ENCODE data around the gene PHPT1. TPM values are rescaled to one million over a fixed set of nuclear protein-coding genes. Genes with fewer than 3 reads are reported as not detected.

Gene PHPT1
- total RNA-seq, 1 donor from 2014 or later: 74.4 TPM

DNA sequence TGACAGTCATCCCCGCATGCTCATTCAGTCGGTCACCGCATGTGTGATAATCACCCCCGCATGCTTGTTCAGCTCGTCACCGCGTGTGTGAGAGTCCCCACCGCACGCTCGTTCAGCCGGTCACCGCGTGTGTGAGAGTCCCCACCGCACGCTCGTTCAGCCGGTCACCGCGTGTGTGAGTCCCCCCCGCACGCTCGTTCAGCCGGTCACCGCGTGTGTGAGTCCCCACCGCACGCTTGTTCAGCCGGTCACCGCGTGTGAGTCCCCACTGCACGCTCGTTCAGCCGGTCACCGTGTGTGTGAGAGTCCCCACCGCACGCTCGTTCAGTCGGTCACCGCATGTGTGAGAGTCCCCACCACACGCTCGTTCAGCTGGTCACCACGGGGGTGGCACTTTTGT is 40.6 kb downstream of the PHPT1 start:
- ATAC-seq: no peak

DNA sequence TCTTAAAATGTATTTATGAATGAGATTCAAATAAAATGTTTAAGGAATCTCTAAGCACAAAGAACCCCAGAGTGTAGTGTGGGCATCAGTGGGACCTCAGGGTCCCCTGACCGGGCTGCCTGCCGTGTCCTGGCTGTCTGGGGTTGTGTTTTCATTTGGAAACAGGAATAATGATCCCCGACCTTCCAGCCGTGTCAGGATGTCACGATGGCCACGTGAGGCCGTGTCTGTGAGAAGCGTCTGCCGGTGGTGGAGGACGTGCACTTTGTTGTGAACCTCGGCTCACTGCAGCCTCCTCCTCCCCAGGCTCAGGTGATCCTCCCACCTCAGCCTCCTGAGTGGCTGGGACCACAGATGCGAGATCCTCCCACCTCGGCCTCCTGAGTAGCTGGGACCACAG is 41.5 kb downstream of the PHPT1 start:
- ATAC-seq: no peak

DNA sequence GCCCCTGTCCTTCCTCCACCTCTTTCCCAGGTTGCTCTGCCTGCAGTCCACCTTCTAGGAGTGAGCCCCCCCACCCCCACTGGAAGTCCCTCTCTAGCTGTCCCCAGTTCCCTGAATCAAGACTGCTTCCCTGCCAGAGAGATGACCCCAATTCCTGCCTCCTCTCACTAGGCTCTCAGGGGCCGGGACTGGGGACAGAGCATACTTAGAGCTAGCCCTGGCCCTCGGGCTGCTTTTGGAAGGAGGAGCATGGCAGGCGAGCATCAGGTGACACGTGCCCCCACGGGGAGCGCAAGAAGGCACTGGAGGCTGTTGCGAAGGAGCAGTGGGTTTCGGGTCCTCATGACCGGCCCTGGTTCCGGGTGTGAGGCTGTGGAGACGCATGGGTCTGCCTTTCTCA is 46.8 kb downstream of the PHPT1 start:
- ATAC-seq: no peak

DNA sequence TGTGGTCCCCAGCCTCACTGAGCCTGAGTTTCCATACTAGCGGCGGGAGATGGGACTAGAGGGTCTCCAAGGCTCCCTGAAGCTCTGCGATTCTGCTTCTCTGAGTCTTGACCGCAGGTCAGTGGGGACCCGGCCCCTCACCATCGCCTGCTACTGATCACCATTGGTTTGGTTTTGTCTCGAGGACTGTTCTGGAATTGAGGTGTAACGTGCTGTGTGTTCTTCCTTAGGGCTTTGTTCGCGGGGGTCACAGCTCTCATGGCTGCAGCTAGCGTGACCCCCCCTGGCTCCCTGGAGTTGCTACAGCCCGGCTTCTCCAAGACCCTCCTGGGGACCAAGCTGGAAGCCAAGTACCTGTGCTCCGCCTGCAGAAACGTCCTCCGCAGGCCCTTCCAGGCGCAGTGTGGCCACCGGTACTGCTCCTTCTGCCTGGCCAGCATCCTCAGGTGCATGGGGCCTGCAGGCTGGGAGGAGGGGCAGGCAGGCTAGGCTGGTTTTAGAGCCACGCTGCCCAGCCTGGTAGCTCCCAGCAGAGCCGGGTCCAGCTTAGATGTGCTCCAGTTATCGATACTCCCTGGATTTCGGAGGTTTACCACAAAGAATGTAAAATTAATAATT is 49.4 kb downstream of the PHPT1 start:
- no peak for ATAC-seq

DNA sequence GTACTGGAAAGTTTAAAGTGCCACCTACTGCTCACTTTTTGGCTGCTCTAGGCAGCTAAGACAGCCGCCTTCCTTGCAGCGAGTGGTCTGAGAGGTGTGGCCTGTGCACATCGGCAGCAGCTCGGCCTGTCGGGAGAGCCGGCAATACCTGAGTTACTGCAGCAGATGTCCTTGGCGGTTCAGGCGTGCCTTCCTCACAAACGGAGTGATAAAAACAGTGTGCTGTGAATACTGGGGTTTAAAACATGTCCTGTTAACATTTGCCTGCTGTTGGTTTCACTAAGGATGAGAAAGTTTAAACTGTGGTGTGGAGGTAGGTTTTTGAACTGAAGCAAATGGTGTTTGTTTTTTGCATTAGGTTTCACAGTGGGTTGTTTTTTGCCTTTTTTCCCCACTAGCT is 50.0 kb downstream of the PHPT1 start:
- no peak for ATAC-seq

DNA sequence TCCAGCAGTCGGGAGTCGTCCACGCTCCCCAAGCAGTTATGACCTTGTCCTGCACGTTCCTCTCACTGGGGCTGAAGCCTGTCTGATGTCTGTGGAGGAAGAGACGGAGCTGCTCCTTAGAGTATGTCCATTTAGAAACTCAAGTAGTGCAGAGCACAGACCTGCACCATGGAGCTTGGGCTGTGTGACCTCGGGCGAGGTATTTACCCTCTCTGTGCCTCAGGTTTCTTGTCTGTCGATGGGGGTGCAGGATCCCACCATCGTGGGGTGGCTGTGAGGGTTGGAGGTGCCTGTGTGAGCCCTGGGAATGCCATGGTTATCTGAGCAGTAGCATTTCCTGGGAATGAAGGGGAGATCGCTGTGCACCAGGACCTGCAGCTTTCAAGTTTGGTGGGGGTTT is 51.3 kb downstream of the PHPT1 start:
- ATAC-seq: no peak

Other genes with a start within 250 kb of the PHPT1 start
- 13.0 TPM for gene EGFL7, start 186.5 kb upstream of the PHPT1 start, total RNA-seq
- gene AGPAT2, start 162.0 kb upstream of the PHPT1 start, total RNA-seq: 91.7 TPM
- gene DIPK1B, start 136.8 kb upstream of the PHPT1 start, total RNA-seq: 0.76 TPM
- gene LCN10, start 106.5 kb upstream of the PHPT1 start, total RNA-seq: 1.3 TPM
- gene LCN6, start 100.9 kb upstream of the PHPT1 start, total RNA-seq: 3.8 TPM
- gene LCN8, start 91.2 kb upstream of the PHPT1 start, total RNA-seq: not detected
- not detected for gene LCN15, start 84.9 kb upstream of the PHPT1 start, total RNA-seq
- gene TMEM141, start 58.1 kb upstream of the PHPT1 start, total RNA-seq: 102 TPM
- not detected for gene CCDC183, start 53.1 kb upstream of the PHPT1 start, total RNA-seq
- gene RABL6, start 41.5 kb upstream of the PHPT1 start, total RNA-seq: 52.6 TPM
- gene AJM1, start 6.9 kb upstream of the PHPT1 start, total RNA-seq: 1.1 TPM
- 1.3 TPM for gene MAMDC4, start 2.9 kb downstream of the PHPT1 start, total RNA-seq
- 296 TPM for gene EDF1, start 16.9 kb downstream of the PHPT1 start, total RNA-seq
- 11.1 TPM for gene TRAF2, start 37.1 kb downstream of the PHPT1 start, total RNA-seq
- gene FBXW5, start 95.3 kb downstream of the PHPT1 start, total RNA-seq: 71.9 TPM
- not detected for gene C8G, start 95.8 kb downstream of the PHPT1 start, total RNA-seq
- gene LCN12, start 102.9 kb downstream of the PHPT1 start, total RNA-seq: 0.80 TPM
- gene PTGDS, start 128.1 kb downstream of the PHPT1 start, total RNA-seq: 18.4 TPM
- 0.20 TPM for gene LCNL1, start 133.6 kb downstream of the PHPT1 start, total RNA-seq
- gene PAXX, start 143.0 kb downstream of the PHPT1 start, total RNA-seq: 33.1 TPM
- gene CLIC3, start 147.2 kb downstream of the PHPT1 start, total RNA-seq: 154 TPM
- gene ABCA2, start 178.8 kb downstream of the PHPT1 start, total RNA-seq: 2.0 TPM
- gene FUT7, start 182.7 kb downstream of the PHPT1 start, total RNA-seq: 0.12 TPM
- gene NPDC1, start 196.8 kb downstream of the PHPT1 start, total RNA-seq: 26.6 TPM
- 2.9 TPM for gene ENTPD2, start 204.7 kb downstream of the PHPT1 start, total RNA-seq
- gene SAPCD2, start 221.1 kb downstream of the PHPT1 start, total RNA-seq: 13.8 TPM
- 4.9 TPM for gene UAP1L1, start 228.1 kb downstream of the PHPT1 start, total RNA-seq
- gene MAN1B1, start 237.6 kb downstream of the PHPT1 start, total RNA-seq: 46.2 TPM